GM21390 (cell line): ENCODE results near the gene KLF18.
"Not testable (repeated sequence)": the region's sequence is repeated elsewhere in the genome, so short reads cannot be mapped to it uniquely, and the experiment has no call there.

Experiments used
- ATAC-seq: cut with Tn5 transposase; IDR thresholded peaks from one replicate; pipeline ENCODE4 v1.9.1; 2021; ENCODE audit not compliant: unreplicated experiment

The KLF18 gene

DNA sequence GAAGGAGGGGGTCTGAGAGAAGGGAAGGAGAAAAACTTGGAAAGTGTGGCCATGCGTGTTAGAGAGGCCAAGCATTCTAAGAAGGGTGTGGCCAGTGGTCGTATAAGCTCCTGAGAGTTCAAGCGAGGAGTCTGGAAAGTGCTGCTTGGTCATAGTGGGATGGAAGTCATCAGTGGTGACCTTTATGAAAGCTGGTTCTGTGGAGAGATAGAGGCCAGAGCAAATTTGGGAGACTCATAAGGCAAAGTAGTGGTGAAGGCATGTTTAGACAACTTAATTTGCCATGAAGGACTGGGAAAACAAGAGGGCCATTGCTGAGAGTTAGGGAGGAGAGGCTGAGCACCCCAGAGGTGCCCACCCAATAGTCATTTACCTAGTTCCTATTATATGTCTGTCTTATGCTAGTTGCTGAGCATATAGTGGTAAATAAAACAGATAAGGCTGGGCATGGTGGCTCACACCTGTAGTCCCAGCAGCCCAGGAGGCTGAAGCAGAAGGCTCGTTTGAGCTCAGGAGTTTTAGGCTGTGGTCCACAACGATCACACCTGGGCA lies 21.0 kb downstream of the KLF18 start:
- ATAC-seq, result no peak

DNA sequence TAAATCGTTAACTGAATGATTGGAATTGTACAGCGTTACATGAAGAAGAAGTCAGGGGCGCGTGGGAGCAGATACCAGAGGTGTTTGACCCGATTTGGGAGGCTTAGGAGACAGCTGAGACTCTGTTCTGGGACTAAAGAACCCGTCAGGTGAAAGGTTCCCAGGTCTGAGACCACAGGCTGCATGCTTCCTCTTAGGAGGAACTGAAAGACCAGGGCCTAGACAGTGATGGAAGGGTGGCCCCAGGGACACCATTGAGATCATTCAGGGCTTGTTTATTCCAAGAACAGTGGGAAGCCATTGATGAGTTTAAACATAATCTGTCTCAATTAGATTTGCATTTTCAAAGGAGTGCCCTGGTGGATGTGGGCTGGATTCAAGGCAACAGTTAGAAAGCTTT lies 21.9 kb downstream of the KLF18 start:
- no peak for ATAC-seq

DNA sequence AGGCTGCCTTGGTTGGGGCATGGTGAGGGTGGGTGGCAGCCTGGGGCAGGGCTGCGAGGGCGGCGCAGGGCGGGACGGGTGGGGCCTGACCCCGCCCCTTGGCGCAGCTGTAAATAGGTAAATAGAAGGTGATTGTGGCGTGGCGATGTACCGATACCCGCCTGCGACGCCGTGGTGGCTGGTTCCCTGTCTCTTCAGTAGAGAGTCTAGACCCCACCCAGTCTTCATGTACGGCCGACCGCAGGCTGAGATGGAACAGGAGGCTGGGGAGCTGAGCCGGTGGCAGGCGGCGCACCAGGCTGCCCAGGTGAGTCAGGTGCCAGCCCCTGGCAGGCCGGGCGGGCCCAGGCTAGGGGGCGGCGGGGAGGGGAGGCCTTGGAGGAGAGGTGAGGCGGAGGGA lies 22.7 kb downstream of the KLF18 start, which contains the start of gene KLF17:
Gene KLF17 (plus strand): TSS at position 140 of the 400 bp plus-strand sequence. CDS start 87 bp downstream, at position 227.
- no peak for ATAC-seq

DNA sequence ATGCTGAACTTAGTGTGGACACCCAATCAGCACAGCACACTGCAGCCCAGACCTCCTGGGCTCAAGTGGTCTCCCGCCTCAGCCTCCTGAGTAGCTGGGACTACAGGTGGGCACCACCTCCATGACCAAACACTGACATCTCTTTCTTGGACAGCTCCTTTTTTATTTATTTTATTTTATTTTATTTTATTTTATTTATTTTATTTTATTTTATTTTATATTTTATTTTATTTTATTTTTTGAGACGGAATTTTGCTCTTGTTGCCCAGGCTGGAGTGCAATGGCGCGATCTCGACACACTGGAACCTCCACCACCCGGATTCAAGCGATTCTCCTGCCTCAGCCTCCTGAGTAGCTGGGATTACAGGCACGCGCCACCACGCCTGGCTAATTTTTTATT lies 24.2 kb downstream of the KLF18 start:
- not testable (repeated sequence) for ATAC-seq

DNA sequence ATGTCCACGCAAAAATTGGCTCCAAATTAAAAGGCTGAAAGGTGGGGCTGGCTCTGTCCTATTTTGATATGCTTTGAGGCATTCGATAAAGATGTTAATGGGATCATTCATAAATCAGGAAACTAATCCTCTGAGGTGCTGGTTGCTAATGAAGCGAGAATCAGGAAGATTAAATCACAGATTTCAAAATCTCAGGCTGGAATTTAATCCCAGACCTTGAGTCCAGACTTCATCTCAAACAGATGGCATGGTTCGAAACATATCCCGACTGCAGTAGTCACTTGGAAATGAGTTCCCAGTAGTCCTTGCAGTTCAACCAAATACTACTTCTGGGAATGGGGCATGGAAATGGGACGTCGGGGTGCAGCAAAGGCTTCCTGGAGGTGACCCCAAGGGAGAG lies 27.3 kb downstream of the KLF18 start:
- no peak for ATAC-seq

DNA sequence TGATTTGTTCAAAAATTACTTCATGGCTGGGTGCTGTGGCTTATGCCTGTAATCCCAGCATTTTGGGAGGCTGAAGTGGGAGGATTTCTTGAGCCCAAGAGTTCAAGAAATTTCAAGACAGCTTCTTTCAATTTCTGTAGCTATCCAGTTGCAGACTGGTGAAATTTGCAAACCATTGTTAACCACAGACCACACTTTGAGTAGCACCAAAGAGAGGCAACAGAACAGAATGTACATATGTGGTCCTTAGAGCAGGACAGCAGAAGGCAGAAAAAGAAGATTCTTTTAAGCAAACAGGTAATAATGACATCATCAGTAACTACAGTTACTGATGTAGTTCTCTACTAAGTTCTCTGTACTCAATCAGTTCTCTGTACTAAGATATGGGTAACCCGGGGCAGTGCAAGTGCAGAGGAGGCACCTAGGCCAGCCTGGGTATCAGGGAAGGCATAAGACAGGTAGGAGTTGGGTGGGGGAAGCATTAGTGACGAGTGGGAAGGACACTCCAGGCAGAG lies 28.3 kb downstream of the KLF18 start:
- no peak for ATAC-seq

DNA sequence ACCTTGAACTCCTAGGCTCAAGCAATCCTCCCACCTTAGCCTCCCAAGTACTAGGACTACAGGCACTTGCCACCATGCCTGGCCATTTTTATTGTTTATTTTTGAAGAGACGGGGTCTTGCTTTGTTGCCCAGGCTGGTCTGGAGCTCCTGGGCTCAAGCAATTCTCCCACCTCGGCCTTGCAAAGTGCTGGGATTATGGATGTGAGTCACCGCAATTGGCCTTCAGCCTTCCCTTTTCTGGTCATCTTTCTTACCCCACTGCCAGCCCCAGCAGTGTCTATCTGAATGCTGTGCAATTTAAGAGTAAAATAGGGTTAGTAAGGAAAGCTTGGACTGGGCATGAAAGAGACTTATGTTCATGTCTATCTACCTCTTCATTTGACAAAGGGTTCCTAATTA lies 28.9 kb downstream of the KLF18 start:
- ATAC-seq, result no peak

DNA sequence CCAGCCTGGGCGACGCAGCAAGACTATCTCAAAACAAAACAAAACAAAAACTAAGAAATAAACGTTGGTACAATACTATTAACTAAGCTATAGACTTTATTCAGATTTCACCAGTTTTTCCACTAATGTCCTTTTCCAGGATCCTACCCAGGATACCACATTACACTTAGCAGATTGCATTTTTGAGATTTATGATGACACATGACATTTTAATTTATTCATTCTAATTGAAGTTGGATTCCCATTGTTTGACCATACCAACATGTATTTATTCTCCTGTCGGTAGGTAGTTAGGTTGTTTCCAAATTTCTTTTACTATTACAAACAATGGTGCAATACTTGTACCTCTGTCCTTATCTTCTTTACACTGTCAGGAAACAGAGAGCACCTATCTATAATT lies 29.6 kb downstream of the KLF18 start:
- no peak for ATAC-seq

DNA sequence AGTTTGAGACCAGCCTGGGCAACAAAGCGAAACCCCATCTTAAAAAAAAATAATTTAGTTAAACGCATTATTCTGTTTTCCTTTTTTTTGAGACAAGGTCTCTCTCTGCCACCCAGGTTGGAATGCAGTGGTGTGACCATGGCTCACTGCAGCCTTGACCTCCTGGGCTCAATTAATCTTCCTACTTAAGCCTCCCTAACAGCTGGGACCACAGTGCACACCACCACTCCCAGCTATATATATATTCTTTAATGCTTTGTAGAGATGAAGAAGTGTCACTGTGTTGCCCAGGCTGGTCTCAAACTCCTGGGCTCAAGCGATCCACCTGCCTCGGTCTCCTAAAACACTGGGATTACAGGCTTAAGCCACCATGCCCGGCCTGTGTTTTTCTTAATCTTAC lies 30.5 kb downstream of the KLF18 start:
- ATAC-seq, result no peak

DNA sequence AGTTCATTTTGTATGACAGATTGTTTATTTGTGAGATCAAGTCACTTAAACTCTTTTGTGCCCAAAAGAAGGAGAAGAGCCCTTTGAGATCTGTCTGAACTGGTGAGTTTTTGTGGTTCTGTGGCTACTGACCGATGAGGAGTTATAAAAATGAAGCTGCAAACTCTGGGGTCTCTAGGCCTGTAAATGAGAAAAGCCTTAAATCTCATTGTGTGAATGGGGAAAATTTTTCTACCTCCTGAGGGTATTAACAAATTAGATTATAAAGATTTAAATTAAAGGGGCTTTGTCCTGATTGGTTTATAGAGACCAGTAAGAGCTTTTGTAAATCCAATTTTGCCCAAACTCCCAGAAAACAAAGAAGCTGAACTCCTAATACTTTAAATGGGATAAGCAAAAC lies 32.5 kb downstream of the KLF18 start:
- no peak for ATAC-seq

DNA sequence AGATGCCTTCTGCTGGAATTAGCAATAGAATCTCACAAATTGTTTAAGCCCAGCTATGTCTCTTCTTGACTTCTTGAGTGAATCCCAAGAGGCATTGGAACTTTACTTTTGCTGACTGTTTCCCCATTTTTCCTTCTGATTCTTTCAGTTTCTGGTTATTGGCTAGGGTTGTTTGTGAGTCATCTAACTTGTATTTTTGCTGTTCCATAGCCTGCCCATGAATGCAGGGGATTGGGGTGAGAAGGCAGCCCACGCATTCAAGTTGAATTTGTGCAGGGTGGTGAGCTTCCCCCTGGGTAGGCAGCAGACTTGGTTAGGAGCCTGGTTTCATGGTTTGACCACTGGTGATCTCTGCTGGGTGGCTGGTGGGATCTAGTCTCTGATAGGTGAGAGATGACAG lies 33.2 kb downstream of the KLF18 start:
- ATAC-seq, result no peak

DNA sequence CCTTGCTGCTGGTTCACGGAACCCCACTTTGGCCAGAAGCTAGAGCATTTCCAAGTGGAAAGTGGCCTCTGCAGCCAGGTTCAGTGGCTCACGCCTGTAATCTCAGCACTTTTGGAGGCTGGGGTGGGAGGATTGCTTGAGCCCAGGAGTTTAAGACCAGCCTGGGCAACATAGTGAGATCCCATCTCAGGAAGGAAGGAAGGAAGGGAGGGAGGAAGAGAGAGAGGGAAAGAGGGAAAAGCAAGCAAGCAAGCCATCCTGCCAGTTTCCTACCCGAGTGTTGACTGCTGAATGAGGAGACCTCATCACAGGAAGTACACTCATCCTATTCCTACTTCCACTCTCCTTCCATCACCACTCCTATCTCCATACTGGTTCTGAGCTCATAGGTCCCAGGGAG lies 35.6 kb downstream of the KLF18 start:
- ATAC-seq, result no peak

DNA sequence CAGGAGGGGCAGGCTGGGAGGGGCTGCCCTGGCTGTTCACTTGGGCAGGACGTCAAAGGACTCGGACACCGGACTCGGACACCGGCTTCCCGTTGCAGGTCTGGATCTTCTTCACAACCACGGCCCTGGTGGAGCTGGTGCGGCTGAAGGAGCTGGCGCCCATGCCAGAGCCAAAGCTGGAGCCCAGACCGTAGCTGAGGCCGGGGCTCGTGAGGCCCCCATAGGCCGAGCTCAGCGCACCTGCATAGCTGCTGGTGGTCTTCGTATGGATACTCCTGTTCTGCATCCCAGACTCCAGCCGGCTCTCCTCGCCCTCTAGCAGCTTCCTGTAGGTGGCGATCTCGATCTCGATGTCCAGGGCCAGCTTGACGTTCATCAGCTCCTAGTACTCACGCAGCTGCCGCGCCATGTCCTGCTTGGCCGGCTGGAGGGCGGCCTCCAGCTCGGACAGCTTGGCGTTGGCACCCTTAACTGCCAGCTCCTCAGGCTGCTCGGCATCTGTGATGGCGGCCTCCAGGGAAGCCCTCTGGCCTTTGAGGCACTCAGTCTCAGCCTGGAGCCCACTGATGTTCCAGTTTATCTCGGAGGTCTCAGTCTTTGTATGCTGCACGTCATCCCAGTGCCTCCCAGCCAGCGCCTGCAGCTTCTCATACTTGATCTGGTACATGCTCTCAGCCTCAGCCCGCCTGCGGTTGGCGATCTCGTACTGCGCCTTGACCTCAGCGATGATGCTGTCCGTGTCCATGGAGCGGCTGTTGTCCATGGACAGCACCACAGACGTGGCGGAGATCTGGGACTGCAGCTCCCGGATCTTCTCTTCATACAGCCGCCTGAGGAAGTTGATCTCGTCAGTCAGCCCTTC lies 37.9 kb downstream of the KLF18 start:
- ATAC-seq, result no peak

DNA sequence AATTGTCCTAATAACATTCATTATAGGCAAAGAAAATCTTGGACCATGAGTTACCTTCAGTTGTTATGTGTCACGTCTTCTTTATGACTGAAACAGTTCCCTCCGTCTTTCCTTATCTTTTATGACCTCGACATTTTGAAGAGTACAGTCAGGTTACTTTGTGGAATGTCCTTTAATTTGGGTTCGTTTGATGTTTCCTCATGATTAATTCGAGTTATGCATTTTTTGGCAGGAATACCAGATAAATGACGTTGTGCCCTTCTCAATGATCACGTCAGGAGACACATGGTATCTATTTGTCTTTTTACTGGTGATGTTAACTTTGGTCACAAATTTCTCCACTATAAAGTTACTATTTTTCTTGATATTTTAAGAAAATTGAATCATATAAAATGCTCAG lies 40.1 kb downstream of the KLF18 start:
- ATAC-seq, result no peak

DNA sequence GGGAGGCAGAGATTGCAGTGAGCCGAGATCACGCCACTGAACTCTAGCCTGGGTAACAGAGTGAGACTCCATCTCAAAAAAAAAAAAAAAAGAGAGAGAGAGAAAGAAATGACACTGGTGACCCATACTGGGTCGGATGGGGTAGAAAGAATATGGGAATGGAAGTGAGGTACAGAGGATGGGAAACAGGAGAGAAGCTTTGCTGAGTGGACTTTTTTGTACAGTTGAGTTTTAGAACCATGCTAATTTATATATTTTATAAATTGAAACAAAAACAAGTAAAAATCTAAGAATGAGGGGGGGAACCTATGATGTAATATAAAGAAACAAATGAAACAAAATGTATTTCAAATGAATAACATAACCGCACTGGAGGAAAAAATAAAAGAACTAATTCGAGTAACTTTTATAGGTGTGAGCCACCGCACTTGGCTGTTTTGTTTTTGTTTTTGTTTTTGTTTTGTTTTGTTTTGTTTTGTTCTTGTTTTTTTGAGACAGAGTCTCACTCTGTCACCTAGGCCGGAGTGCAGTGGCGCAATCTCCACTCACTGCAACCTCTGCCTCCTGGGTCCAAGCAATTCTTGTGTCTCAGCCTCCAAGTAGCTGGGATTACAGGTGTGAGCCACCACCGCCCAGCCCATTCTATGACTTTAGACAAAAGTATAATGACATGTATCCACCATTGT lies 41.1 kb downstream of the KLF18 start:
- no peak for ATAC-seq

DNA sequence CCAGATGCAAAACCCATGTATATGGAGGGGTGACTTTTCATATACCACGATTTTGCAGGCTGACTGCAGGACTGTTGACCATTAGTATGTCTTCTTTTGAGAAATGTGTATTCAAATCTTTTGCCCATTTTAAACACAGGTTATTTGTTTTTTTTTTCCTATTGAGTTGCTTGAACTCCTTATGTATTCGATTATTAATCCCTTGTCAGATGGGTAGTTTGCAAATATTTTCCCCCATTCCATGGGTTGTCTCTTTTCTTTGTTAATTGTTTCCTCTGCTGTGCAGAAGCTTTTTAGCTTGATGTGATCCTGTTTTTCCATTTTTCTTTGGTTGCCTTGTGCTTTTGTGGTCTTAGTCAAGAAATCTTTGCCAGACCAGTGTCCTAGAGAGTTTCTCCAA lies 47.4 kb downstream of the KLF18 start:
- ATAC-seq, result no peak

DNA sequence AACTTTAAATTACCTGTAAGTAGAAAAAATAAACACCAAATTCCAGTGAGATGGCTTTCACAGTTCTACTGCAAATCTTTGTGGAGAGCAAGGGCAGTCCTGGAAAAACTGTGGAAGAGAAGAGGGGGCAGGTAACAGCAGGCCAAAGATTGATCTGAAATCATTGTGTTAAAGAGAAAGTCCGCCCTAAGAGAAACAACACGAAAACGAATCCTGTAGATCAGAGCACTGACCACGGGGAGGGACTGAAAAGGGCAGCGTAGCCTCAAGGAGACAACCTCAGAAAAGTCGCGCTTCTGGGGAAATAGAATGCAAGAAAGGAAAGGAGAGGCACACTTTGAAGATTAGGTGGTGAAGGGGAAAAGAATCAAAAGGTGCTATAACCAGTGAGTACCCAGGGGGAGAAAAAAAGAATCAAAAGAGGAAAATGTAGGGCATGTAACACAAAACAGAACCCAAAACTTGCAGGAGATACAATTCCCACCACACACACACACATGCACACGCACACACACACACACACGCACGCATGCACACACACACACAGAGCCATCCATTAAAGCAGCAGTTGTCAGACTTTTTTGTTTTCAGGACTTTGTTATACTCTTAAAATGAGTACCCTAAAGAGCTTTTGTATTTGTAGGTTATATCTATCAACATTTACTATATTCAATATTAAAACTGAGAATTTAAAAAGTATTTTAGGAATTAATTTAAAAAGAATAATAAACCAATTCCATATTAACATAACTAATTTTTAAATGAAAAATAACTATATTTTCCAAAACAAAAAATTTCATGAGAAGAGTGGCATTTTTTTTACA lies 50.8 kb downstream of the KLF18 start:
- ATAC-seq, result no peak

DNA sequence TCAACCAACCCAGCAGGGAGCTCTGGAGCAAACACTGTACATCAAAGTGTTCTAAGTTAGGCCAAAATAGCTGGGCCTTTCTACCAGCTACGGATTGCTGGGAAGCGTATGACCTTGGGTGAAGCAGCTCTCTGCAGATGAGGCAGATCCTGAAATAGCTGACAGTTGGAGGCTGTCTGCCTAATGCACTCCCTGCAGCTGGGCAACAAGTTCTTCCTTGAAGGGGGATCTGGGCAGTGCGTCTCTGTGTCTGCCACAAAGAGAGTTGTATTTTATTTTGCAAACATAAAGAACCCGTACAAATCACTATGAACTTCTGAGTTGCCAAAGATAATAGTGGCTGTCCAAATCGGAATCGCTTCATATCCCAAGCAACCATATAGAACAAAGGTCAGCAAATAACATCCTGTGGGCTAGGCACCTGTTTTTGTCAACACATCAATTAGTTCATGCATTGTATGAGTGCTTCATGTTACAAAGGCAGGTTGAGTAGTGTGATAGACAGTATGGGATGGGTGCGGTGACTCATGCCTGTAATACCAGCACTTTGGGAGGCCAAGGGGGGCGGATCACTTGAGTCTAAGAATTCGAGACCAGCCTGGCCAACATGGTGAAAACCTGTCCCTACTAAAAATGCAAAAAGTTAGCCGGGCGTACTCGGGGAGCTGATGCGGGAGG lies 51.9 kb downstream of the KLF18 start:
- ATAC-seq, result no peak
